ENCODE measurements around the gene CHKB.
A peak's percentile ranks its signal among the peaks of the same experiment; 100 is the strongest.

The CHKB gene

DNA sequence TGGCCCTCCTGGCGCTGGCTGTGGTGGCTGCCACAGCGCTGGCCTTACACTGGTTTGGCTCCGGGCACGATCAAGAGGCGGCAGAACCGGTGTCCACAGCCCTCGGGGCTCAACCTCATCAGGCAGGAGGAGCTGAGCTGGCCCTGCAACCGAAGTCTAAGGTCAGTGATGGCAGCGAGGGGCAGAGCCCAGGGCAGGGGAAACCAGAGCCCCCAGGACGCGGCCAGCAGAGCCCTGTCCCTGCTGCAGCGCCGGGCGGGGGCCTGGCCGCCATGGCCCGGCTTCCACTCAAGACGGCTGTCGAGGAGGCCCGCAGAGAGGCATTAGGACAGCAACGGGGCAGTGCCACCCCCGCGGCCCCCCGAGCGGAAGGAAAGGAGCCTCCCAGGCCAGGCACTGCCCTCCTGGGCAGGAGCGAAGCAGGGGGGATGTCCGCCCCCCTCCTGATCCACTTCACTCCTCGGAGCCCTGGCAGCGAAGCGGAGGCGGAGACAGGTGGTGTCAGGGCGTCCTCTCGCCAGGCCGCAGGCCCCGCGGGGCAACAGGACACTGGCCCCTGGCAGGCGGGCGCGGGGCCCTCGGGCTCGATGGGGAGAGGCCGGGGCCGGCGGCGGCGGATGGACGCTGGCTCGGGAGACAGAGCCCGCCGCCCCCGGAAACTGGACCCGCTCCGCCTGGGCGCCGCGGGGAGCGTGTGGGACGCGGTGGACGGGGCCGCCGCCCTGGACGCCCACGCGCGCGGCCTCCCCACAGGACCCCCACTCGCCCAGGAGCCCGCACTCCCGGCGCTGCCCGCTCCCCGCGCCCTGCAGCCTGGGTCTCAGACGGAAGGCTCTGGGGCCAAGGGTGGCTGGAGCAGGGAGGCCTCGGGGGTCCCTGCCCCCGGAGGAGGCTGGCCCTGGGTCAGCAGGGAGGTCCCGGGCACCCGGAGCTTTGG, 36.1 kb downstream of the CHKB start:
- no peaks in the 10 kb centered on the region for H3K9me3 ChIP-seq (ENCODE audit: control insufficient read depth, insufficient read depth, low read depth, low read length)
- H3K4me1 ChIP-seq (ENCODE audit: control insufficient read depth, insufficient read depth, low read length): no peaks in the 10 kb centered on the region
- H3K27ac ChIP-seq (ENCODE audit: extremely low read depth, low read depth, low read length): no peak overlapping the region
- CTCF ChIA-PET: interaction anchor here (0.6 to 1.8 kb wide), 2 partner anchors 16 to 61 kb away, joined by 3 to 7 read pairs; partner anchors contain the start of gene SYCE3
- H3K4me3 ChIP-seq (ENCODE audit: low read depth, low read length): no peak overlapping the region
- TF ChIP-seq ZNF114 (tag by site-specific recombination; IDR thresholded peaks at IDR 0.05) (no peak), ZNF354C (tag by site-specific recombination; IDR thresholded peaks at IDR 0.05; ENCODE audit: borderline replicate concordance, low read depth) (no peak), ZNF677 (tag by site-specific recombination; IDR thresholded peaks at IDR 0.05) (no peak), ZBTB21 (tag by site-specific recombination; IDR thresholded peaks at IDR 0.05) (no peak), RBAK (tag by site-specific recombination; IDR thresholded peaks at IDR 0.05) (no peak), ZNF302 (tag by site-specific recombination; IDR thresholded peaks at IDR 0.05; ENCODE audit: low read depth) (no peak), ZSCAN23 (tag by site-specific recombination; IDR thresholded peaks at IDR 0.05) (no peak)
- POLR2A ChIA-PET: interaction anchor here (0.5 to 1.8 kb wide), 4 partner anchors 16 to 100 kb away, joined by 3 to 8 read pairs (median 4); partner anchors contain the start of genes CPT1B, SCO2 and SYCE3
- H3K36me3 ChIP-seq (ENCODE audit: control insufficient read depth in 2 of 2, insufficient read depth in 1 of 2, low read length in 2 of 2): no peaks in the 10 kb centered on the region

DNA sequence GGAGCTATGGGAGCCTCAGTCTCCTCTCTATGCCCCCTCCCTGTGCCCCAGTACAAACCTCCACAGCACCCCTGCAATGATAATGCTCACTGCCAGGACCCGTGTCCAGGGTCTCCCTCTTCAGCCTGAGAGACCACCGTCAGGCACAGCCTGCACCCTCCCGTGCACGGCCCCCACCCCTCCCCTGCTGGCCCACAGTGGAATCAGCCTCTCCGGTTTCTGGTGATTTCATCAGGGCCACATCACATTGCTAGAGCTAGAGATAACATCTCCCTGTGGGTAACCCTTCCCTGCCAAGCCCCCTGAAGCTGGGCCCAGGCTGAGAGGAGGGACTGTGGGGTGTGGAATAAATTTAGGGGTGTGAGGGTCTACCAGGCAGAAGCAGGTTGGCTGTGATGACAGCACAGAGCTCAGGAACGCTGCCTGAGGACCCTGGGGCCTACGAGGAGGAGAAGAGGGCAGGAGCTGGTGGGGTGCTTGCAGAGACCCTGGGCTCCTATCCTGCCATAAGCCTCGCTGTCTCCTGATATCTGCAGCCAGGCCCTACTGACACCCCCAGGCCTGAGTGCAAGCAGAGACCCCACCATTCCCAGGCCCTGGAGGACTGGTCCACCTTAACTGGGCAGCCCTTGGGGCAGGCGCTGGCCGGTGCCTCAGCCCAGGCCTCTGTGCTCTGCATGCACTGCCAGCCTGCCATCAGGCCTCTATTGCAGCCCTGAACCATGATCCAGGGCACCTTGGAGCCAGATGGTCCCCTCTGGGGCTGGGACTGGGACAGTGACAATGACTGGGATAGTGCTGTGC, 36.9 kb downstream of the CHKB start, which contains the start of gene KLHDC7B:
Gene KLHDC7B, plus strand, starts transcription at position 378 of the 804 bp plus-strand sequence. Its CDS starts 345 bp downstream, at position 723.
- Histone ChIP-seq H3K27ac (ENCODE audit: extremely low read depth, low read depth, low read length) (0 out of 2 replicates have a peak within 1 kb of the TSS, but pooled peaks have one; percentile 19), H3K4me3 (ENCODE audit: low read depth, low read length) (no peak within 1 kb of the TSS), H3K4me1 (ENCODE audit: control insufficient read depth, insufficient read depth, low read length) (0 out of 2 replicates have a peak, but pooled peaks cover 2% of the 10 kb centered on the region), H3K36me3 (ENCODE audit: control insufficient read depth in 2 of 2, insufficient read depth in 1 of 2, low read length in 2 of 2) (no peaks in the 10 kb centered on the region), H3K9me3 (ENCODE audit: control insufficient read depth, insufficient read depth, low read depth, low read length) (no peaks in the 10 kb centered on the region)
- POLR2A ChIA-PET: interaction anchor here (0.7 to 1.8 kb wide), 4 partner anchors 17 to 79 kb away, joined by 3 to 8 read pairs (median 4); partner anchors contain the start of genes LMF2, NCAPH2, SCO2 and SYCE3
- CTCF ChIA-PET: interaction anchor here (0.6 to 1.6 kb wide), 5 partner anchors 14 to 62 kb away, joined by 3 to 10 read pairs (median 4); partner anchors contain the start of genes SCO2 and SYCE3
- TF ChIP-seq ZNF660 (tag by site-specific recombination; IDR thresholded peaks at IDR 0.05) (no peak), GLIS1 (tag by site-specific recombination; IDR thresholded peaks at IDR 0.05) (peak; percentile 56; the same call in 1 of the 2 replicates), HOXC10 (CRISPR knock-in tag; IDR thresholded peaks at IDR 0.05) (no peak), YY2 (tag by site-specific recombination; IDR thresholded peaks at IDR 0.05) (no peak), ZNF23 (tag by site-specific recombination; IDR thresholded peaks at IDR 0.05; ENCODE audit: borderline replicate concordance) (no peak), EGR2 (tag by site-specific recombination; IDR thresholded peaks at IDR 0.05; ENCODE audit: low read depth) (no peak), GLIS2 (tag by site-specific recombination; IDR thresholded peaks at IDR 0.05) (peak; percentile 60; the same call in 1 of the 2 replicates), KLF9 (tag by site-specific recombination; IDR thresholded peaks at IDR 0.05; ENCODE audit: low read depth) (no peak), ZBTB17 (tag by site-specific recombination; IDR thresholded peaks at IDR 0.05) (peak; percentile 33; the same call in 1 of the 2 replicates), ZNF548 (tag by site-specific recombination; IDR thresholded peaks at IDR 0.05) (no peak), GLI2 (tag by site-specific recombination; IDR thresholded peaks at IDR 0.05; ENCODE audit: borderline replicate concordance, low read depth) (no peak), KLF16 (tag by site-specific recombination; IDR thresholded peaks at IDR 0.05) (0 out of 2 replicates have a peak, but pooled peaks have one; percentile 36)
- TF ChIP-seq, protein P1, sequence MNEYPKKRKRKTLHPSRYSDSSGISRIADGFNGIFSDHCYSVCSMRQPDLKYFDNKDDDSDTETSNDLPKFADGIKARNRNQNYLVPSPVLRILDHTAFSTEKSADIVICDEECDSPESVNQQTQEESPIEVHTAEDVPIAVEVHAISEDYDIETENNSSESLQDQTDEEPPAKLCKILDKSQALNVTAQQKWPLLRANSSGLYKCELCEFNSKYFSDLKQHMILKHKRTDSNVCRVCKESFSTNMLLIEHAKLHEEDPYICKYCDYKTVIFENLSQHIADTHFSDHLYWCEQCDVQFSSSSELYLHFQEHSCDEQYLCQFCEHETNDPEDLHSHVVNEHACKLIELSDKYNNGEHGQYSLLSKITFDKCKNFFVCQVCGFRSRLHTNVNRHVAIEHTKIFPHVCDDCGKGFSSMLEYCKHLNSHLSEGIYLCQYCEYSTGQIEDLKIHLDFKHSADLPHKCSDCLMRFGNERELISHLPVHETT (tag by site-specific recombination; IDR thresholded peaks at IDR 0.05): no peak
- TF ChIP-seq, protein P2, sequence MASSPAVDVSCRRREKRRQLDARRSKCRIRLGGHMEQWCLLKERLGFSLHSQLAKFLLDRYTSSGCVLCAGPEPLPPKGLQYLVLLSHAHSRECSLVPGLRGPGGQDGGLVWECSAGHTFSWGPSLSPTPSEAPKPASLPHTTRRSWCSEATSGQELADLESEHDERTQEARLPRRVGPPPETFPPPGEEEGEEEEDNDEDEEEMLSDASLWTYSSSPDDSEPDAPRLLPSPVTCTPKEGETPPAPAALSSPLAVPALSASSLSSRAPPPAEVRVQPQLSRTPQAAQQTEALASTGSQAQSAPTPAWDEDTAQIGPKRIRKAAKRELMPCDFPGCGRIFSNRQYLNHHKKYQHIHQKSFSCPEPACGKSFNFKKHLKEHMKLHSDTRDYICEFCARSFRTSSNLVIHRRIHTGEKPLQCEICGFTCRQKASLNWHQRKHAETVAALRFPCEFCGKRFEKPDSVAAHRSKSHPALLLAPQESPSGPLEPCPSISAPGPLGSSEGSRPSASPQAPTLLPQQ (tag by site-specific recombination; IDR thresholded peaks at IDR 0.05): peak; percentile 66; the same call in 1 of the 2 replicates
- TF ChIP-seq, protein P3, sequence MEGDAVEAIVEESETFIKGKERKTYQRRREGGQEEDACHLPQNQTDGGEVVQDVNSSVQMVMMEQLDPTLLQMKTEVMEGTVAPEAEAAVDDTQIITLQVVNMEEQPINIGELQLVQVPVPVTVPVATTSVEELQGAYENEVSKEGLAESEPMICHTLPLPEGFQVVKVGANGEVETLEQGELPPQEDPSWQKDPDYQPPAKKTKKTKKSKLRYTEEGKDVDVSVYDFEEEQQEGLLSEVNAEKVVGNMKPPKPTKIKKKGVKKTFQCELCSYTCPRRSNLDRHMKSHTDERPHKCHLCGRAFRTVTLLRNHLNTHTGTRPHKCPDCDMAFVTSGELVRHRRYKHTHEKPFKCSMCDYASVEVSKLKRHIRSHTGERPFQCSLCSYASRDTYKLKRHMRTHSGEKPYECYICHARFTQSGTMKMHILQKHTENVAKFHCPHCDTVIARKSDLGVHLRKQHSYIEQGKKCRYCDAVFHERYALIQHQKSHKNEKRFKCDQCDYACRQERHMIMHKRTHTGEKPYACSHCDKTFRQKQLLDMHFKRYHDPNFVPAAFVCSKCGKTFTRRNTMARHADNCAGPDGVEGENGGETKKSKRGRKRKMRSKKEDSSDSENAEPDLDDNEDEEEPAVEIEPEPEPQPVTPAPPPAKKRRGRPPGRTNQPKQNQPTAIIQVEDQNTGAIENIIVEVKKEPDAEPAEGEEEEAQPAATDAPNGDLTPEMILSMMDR (tag by site-specific recombination; IDR thresholded peaks at IDR 0.05): peak; percentile 40; the same call in 1 of the 2 replicates
- TF ChIP-seq, protein P4, sequence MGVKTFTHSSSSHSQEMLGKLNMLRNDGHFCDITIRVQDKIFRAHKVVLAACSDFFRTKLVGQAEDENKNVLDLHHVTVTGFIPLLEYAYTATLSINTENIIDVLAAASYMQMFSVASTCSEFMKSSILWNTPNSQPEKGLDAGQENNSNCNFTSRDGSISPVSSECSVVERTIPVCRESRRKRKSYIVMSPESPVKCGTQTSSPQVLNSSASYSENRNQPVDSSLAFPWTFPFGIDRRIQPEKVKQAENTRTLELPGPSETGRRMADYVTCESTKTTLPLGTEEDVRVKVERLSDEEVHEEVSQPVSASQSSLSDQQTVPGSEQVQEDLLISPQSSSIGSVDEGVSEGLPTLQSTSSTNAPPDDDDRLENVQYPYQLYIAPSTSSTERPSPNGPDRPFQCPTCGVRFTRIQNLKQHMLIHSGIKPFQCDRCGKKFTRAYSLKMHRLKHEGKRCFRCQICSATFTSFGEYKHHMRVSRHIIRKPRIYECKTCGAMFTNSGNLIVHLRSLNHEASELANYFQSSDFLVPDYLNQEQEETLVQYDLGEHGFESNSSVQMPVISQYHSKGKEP (tag by site-specific recombination; IDR thresholded peaks at IDR 0.05): no peak
- TF ChIP-seq, protein P5, sequence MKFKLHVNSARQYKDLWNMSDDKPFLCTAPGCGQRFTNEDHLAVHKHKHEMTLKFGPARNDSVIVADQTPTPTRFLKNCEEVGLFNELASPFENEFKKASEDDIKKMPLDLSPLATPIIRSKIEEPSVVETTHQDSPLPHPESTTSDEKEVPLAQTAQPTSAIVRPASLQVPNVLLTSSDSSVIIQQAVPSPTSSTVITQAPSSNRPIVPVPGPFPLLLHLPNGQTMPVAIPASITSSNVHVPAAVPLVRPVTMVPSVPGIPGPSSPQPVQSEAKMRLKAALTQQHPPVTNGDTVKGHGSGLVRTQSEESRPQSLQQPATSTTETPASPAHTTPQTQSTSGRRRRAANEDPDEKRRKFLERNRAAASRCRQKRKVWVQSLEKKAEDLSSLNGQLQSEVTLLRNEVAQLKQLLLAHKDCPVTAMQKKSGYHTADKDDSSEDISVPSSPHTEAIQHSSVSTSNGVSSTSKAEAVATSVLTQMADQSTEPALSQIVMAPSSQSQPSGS (tag by site-specific recombination; IDR thresholded peaks at IDR 0.05; ENCODE audit: low read depth): no peak
